ENCODE data around the gene BRMS1L. TPM values are rescaled to one million over a fixed set of nuclear protein-coding genes. Genes with fewer than 3 reads are reported as not detected.

The BRMS1L gene
- total RNA-seq, 1 experiment from 2014 or later, result 8.0 TPM

DNA sequence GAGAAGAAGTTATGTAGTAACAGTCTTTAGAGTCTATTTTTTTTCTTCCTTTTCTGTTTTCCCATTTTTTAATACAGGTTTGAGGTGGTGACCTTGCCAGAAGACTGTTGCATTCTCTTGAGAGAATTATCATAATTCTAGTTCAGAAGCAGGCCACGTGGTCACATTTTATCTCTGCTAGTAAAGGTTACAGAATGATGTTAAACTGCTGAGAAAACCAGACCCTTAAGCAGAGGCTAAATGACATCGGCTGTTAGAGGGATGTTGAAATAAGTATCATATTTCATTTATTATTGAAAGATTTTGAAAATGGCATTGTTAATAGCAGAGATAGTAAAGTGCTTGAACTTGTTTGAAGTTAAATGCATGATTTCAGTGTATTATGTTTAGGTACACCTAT, 49.2 kb downstream of the BRMS1L start:
- Histone ChIP-seq H3K27ac (no peak overlapping the region), H3K27me3 (ENCODE audit: insufficient read depth, low read depth) (no peaks in the 10 kb centered on the region), H3K4me1 (replicated peaks; ENCODE audit: insufficient read depth) (peaks cover 29% of the 10 kb centered on the region), H3K4me2 (no peak overlapping the region), H3K36me3 (ENCODE audit: low read depth) (no peaks in the 10 kb centered on the region), H4K20me1 (ENCODE audit: insufficient read depth) (no peaks in the 10 kb centered on the region), H3F3A (ENCODE audit: insufficient read depth, low read depth) (peaks cover 7% of the 10 kb centered on the region; the same call in 1 of the 2 replicates), H3K79me2 (ENCODE audit: low read depth) (no peaks in the 10 kb centered on the region), H3K9me3 (ENCODE audit: insufficient read depth, low read depth) (no peaks in the 10 kb centered on the region), H3K9me2 (ENCODE audit: insufficient read depth) (no peaks in the 10 kb centered on the region), H3K4me3 (no peak overlapping the region), H2AFZ (no peak overlapping the region)
- no peak for DNase-seq
- ChIA-PET POLR2A (ENCODE audit: unreplicated experiment) (interaction anchor here (0.6 kb wide), 1 partner anchor 1296 kb away, joined by 4 read pairs; no protein-coding TSS in a partner anchor), CTCF (no interaction called here)
- intact Hi-C loops (cut with micrococcal nuclease; ENCODE audit: unreplicated experiment), result loop anchor here (5.0 kb wide), 2 partner anchors 497 to 652 kb away; no protein-coding TSS in a partner anchor
- no peak for TF ChIP-seq EZH2 (IDR thresholded peaks at IDR 0.05; ENCODE audit: low read depth)
- TF ChIP-seq, protein P1, sequence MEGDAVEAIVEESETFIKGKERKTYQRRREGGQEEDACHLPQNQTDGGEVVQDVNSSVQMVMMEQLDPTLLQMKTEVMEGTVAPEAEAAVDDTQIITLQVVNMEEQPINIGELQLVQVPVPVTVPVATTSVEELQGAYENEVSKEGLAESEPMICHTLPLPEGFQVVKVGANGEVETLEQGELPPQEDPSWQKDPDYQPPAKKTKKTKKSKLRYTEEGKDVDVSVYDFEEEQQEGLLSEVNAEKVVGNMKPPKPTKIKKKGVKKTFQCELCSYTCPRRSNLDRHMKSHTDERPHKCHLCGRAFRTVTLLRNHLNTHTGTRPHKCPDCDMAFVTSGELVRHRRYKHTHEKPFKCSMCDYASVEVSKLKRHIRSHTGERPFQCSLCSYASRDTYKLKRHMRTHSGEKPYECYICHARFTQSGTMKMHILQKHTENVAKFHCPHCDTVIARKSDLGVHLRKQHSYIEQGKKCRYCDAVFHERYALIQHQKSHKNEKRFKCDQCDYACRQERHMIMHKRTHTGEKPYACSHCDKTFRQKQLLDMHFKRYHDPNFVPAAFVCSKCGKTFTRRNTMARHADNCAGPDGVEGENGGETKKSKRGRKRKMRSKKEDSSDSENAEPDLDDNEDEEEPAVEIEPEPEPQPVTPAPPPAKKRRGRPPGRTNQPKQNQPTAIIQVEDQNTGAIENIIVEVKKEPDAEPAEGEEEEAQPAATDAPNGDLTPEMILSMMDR (conservative IDR thresholded peaks at IDR 0.05), result no peak
- BruUV-seq (replicated peaks), result no TSS peak

DNA sequence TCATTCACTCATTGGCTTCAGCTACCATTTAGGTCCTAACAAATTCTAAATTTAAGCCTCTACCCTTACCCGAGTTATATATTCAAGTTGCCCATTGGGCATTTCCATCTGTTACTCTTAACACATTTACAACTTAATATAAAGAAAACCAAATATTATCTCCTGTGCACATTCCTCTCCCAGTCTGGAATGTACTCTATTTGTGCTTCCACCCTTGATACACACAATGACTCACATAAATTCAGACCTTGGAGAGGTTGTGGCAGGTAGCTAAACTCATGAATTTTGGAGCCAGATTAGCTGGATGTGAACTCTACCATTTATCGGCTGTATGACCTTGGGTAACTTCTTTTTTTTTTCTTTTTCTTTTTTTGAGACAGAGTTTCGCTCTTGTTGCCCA, 51.1 kb downstream of the BRMS1L start:
- intact Hi-C loops (cut with micrococcal nuclease; ENCODE audit: unreplicated experiment), result loop anchor here (1.0 to 5.0 kb wide), 3 partner anchors 50 to 650 kb away; no protein-coding TSS in a partner anchor
- POLR2A ChIA-PET (ENCODE audit: unreplicated experiment), result interaction anchor here (0.6 kb wide), 1 partner anchor 1936 kb away, joined by 4 read pairs; no protein-coding TSS in a partner anchor
- H3K27ac ChIP-seq, result no peak overlapping the region

DNA sequence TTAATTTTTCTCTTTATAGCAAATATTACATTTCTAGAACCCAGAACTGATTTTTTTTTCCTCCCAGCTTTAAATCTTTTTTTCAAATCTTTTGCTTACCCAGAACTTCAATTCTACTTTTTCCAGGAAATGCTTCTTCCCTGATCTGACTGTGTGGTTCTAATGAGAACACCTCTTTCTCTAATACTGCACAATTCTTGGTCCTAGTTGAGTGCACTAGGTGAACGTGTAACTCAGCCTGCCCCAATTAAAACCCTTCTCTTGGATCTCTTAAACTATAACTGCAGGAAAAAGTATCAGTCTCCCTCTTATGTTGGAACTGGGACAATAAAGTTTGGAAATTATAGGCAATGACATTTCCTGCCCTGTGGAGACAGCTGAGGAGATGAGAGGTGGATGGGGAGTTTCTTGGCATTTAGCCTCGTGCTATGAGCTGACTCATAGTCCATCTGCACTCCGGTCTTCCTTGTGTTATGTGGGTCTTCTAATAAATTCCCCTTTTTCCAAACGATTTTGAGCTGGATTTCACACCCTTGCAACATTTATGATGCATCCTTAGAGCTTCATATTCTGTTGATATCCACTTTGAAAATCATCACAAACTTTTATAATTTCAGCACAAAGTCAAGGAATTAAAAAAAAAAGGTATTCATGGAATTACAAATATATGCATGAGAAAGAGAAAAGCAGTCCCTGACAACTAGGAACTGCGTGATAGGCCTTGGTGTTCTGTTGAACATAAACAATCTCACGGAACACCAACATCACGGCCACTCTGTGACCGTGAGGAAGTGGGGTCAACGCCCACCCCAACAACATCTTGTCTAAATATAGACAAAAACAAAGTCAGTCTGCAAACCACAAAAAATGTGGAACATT, 52.4 kb downstream of the BRMS1L start:
- TF ChIP-seq, protein P1 (conservative IDR thresholded peaks at IDR 0.05), result no peak
- TF ChIP-seq EZH2 (IDR thresholded peaks at IDR 0.05; ENCODE audit: low read depth), result no peak
- Histone ChIP-seq H3K9me2 (ENCODE audit: insufficient read depth) (no peaks in the 10 kb centered on the region), H3K79me2 (ENCODE audit: low read depth) (no peaks in the 10 kb centered on the region), H3K27me3 (ENCODE audit: insufficient read depth, low read depth) (no peaks in the 10 kb centered on the region), H2AFZ (no peak overlapping the region), H3K4me2 (peak overlapping the region; percentile 28), H4K20me1 (ENCODE audit: insufficient read depth) (no peaks in the 10 kb centered on the region), H3K9me3 (ENCODE audit: insufficient read depth, low read depth) (no peaks in the 10 kb centered on the region), H3K27ac (no peak overlapping the region), H3K4me3 (no peak overlapping the region), H3K4me1 (replicated peaks; ENCODE audit: insufficient read depth) (peaks cover 29% of the 10 kb centered on the region), H3K36me3 (ENCODE audit: low read depth) (no peaks in the 10 kb centered on the region), H3F3A (ENCODE audit: insufficient read depth, low read depth) (peaks cover 7% of the 10 kb centered on the region; the same call in 1 of the 2 replicates)
- intact Hi-C loops (cut with micrococcal nuclease; ENCODE audit: unreplicated experiment), result loop anchor here (5.0 kb wide), 2 partner anchors 494 to 649 kb away; no protein-coding TSS in a partner anchor
- peak; percentile 32 to 50 for DNase-seq
- ChIA-PET CTCF (interaction anchor here (0.6 kb wide), 1 partner anchor 1841 kb away, joined by 3 read pairs; no protein-coding TSS in a partner anchor), POLR2A (ENCODE audit: unreplicated experiment) (no interaction called here)
- no TSS peak for BruUV-seq (replicated peaks)

More for the DNA sequence above, 51.1 kb downstream of the BRMS1L start:
- Histone ChIP-seq H3K27me3 (ENCODE audit: insufficient read depth, low read depth) (no peaks in the 10 kb centered on the region), H3K4me3 (no peak overlapping the region), H3K4me2 (no peak overlapping the region), H3K79me2 (ENCODE audit: low read depth) (no peaks in the 10 kb centered on the region), H2AFZ (no peak overlapping the region), H3K36me3 (ENCODE audit: low read depth) (no peaks in the 10 kb centered on the region), H3K9me2 (ENCODE audit: insufficient read depth) (no peaks in the 10 kb centered on the region), H4K20me1 (ENCODE audit: insufficient read depth) (no peaks in the 10 kb centered on the region), H3K9me3 (ENCODE audit: insufficient read depth, low read depth) (no peaks in the 10 kb centered on the region), H3F3A (ENCODE audit: insufficient read depth, low read depth) (peaks cover 7% of the 10 kb centered on the region; the same call in 1 of the 2 replicates), H3K4me1 (replicated peaks; ENCODE audit: insufficient read depth) (peaks cover 29% of the 10 kb centered on the region)
- BruUV-seq (replicated peaks), result no TSS peak
- CTCF ChIA-PET, result no interaction called here
- TF ChIP-seq EZH2 (IDR thresholded peaks at IDR 0.05; ENCODE audit: low read depth), result no peak
- TF ChIP-seq, protein P1 (conservative IDR thresholded peaks at IDR 0.05), result no peak
- DNase-seq, result peak in 1 of 2 experiments; percentile 74

Data from PC-9 (cell line).